ENCODE data around the gene APBA3.
"Not testable (repeated sequence)": the region's sequence is repeated elsewhere in the genome, so short reads cannot be mapped to it uniquely, and the experiment has no call there.

DNA sequence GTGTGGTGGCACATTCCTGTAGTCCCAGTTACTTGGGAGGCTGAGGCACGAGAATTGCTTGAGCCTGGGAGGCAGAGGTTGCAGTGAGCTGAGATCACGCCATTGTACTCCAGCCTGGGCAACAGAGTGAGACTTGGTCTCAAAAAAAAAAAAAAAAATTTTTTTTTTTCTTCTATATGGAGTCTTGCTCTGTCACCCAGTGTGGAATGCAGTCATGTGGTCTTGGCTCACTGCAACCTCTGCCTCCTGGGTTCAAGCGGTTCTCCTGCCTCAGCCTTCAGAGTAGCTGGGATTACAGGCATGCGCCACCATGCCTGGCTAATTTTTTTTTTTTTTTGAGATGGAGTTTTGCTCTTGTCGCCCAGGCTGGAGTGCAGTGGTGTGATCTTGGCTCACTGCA, 4.3 kb upstream of the APBA3 start:
- TF ChIP-seq CTCF (conservative IDR thresholded peaks at IDR 0.05; ENCODE audit: low read depth in 2 of 2); ETS1 (IDR thresholded peaks at IDR 0.05); POLR2AphosphoS5 (IDR thresholded peaks at IDR 0.05; ENCODE audit: low read depth); JUNB (IDR thresholded peaks at IDR 0.05; ENCODE audit: unreplicated experiment); EZH2phosphoT487 (IDR thresholded peaks at IDR 0.05; ENCODE audit: unreplicated experiment); EZH2 (IDR thresholded peaks at IDR 0.05; ENCODE audit: low read depth, unreplicated experiment); ZNF114 (CRISPR knock-in tag; IDR thresholded peaks at IDR 0.05); CREB1 (CRISPR knock-in tag; IDR thresholded peaks at IDR 0.05; ENCODE audit: low read depth): not testable (repeated sequence)
- TF ChIP-seq, protein P1, sequence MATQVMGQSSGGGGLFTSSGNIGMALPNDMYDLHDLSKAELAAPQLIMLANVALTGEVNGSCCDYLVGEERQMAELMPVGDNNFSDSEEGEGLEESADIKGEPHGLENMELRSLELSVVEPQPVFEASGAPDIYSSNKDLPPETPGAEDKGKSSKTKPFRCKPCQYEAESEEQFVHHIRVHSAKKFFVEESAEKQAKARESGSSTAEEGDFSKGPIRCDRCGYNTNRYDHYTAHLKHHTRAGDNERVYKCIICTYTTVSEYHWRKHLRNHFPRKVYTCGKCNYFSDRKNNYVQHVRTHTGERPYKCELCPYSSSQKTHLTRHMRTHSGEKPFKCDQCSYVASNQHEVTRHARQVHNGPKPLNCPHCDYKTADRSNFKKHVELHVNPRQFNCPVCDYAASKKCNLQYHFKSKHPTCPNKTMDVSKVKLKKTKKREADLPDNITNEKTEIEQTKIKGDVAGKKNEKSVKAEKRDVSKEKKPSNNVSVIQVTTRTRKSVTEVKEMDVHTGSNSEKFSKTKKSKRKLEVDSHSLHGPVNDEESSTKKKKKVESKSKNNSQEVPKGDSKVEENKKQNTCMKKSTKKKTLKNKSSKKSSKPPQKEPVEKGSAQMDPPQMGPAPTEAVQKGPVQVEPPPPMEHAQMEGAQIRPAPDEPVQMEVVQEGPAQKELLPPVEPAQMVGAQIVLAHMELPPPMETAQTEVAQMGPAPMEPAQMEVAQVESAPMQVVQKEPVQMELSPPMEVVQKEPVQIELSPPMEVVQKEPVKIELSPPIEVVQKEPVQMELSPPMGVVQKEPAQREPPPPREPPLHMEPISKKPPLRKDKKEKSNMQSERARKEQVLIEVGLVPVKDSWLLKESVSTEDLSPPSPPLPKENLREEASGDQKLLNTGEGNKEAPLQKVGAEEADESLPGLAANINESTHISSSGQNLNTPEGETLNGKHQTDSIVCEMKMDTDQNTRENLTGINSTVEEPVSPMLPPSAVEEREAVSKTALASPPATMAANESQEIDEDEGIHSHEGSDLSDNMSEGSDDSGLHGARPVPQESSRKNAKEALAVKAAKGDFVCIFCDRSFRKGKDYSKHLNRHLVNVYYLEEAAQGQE (IDR thresholded peaks at IDR 0.05; ENCODE audit: unreplicated experiment) = not testable (repeated sequence)

Measured in GM23338 (cell line).